Head of caudate nucleus (tissue), 42 donors: Measurements from ENCODE around the gene GABBR1.

Experiments
- DNase-seq, 42 donors: peaks; one replicate each; pipeline versions ENCODE4 v3.0.0 to v3.0.0-alpha.2; 2020 to 2021; ENCODE audit warnings: mixed read lengths in 7 of 42
- intact Hi-C: fragments of 100-400 bp; cut with DNase I; formaldehyde crosslinking; loops from one replicate; pipeline ENCODE4 v1.15.0; 2022

GABBR1 gene

DNA sequence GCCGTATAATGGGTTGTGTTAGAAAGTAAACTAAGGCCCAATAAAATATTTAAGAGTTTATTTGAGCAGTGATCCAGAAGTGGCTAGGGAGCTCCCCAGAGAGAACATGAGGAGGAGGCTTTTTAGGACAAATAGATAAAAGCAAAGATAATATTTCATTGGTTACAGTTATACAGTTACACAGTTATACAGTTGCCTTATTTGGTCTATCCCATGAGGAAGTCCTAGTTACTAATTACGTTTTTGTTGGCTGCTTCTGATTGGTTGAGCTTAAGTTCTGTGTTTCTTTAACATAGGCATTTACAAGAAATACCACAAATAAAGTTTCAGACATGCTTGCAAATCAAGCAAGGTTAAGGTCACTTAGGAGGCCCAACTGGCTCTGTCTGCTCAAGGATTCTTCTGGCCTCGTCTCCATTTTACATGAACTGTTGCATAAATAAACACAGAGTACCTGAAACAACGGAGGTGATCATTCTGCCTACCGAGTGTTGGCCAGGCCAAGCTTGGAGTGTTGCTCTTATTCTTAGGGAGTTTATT, 80.4 kb downstream of the GABBR1 start:
- DNase-seq = peak in 2 of 42 donors; percentile 7 to 24
- intact Hi-C loops = no loop called here

DNA sequence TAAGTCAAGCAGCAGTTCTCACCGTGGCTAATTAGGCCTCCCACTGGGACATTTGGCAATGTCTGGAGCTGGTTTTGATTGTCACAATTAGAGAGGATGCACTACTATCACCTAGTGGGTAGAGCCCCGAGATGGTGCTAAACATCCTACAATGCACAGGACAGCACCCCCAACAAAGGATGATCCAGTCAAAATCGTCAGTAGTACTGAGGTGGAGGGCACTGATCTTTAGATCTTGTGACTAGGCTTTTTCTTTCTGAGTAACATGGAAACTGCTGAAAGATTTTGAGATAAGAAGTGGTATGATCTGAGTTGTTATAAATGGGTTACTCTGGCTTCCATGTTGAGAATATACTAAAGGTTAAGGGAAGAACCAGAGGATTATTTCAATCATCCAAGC, 85.4 kb downstream of the GABBR1 start:
- intact Hi-C loops = no loop called here

DNA sequence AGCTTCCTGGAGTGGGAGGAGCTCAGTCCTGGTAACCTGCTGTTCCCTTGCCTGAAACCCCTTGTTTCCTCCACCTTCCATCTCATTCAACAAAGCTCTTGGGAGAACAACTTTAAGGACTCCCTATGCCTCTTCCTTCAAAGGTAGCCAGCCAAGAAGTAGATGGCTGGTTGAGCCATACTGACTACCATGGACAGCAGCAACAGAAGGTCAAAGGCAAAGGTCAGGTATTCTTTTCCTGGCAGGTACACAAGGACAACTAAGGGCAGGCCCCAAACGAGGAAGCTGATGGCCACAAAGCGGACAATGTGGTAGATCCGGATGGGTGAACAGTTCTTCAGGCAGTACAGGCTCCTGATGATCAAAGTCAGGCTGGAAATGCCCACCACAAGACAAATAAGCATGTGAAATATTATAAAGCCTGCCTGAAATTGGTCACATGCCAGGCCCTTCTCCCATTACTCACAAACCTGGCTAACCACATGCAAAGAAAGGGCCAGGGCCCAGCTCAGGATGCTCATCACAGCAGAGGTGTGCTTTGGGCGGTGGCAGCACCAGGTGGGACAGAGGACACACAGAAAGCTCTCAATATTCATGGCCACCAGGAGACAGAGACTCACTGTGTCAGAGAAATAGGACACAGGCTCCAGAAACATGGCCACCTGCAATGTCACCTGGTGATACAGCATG, 95.1 kb downstream of the GABBR1 start:
- DNase-seq = peak in 1 of 42 donors; percentile 27
- intact Hi-C loops = no loop called here

More for the DNA sequence above, 85.4 kb downstream of the GABBR1 start:
- DNase-seq = no peak

DNA sequence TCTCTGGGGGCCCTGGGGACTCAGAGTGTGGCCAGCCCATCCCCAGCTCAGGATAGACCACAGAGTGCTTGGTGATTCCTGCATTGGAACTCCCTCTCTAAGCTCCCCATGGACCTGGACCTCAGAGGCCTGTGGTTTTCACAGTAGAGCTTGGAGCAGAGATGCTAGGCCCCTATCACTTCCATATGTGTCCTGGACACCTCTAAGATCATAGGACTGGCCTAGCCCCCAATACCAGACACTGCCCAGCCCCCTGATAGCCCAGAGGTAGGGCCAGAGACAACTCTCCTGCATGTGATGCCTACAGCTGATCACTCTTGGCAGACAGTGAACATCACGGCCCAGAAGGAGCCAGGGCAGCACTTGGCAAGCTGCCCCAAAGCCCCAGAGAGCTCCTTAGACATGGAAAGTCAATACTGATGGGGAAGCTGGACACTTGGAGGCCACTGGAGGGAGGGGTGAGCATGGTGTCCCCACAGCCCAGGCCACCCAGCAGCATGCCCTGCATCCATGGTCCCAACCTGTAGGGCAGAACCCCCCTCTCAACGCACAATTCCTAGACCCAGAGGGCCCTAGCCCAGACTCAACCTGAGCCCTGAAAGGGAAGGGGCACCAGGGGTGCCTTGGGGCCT, 100.5 kb downstream of the GABBR1 start:
- intact Hi-C loops = no loop called here

DNA sequence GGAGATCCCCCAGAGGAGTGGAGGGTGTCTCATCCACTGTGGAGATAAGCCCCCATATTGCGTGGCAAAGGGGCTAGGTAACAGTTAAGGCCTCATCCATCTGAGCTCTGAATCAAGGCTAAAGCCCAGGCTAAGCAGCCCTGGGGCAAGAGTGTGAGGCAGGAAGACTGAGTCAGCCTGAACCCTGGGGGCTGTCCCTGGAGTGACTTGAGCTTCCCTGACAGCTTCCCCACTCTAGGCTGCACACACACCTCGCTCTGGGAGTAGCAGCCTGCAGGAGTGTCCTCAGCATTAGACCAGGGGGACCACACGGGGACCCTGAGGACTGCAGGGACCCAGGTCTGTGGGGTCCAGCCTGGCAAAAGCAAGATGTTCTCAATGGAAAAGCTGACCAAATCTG, 101.3 kb downstream of the GABBR1 start:
- intact Hi-C loops = no loop called here
- peak in 1 of 42 donors; percentile 7 for DNase-seq

More for the DNA sequence above, 100.5 kb downstream of the GABBR1 start:
- peak in 1 of 42 donors; percentile 20 for DNase-seq

DNA sequence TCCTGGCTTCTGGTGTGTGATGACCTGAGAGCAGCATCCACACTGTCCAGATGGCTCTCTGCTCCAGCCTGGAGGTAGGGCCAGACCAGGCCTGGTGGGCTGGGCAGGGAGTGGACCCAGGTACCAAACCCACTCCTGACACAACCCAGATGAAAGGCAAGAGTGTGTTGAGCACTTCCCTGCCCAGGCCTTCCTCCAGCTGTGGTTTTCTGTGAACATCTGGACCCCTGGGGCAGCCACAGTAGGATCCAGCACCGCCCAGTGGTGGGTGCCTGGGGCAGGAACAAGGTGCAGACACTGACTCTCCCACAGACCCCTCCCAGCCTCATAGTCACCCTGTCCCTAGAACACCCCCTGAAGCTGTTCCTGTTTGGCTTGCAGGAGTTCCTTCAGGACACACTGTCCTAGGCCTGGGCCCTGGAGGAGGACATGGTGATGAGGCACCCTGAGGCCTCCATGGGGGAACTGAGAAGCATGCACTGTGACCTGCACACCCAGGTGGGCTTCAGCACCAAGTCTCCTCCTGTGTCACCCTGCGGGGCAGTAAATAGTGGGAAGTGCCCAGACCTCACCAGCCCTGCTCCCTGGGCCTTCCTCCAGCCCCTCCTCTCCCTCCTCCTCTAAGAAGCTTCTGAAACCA, 102.2 kb downstream of the GABBR1 start:
- DNase-seq = peak in 2 of 42 donors; percentile 32 to 33
- intact Hi-C loops = no loop called here

DNA sequence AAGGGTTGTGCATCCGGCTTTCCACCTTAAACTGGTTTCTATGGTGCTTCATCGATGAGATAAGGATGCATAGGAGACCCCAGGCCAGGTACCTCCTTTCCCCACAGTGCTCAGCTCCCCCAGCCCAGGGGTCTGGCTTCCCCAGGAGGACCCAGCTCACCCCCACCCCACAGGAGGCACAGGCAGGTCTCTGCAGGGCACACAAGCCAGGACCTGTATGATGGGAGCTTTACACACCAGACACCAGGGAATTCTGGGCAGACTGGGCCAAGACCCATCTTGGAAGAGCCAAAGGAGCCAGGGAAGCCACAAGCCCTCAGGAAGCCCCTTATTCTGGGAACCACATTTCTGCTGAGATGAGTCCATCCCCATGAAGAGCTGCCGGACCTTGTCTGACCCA, 103.0 kb downstream of the GABBR1 start:
- intact Hi-C loops = no loop called here
- peak in 2 of 42 donors; percentile 16 to 22 for DNase-seq

DNA sequence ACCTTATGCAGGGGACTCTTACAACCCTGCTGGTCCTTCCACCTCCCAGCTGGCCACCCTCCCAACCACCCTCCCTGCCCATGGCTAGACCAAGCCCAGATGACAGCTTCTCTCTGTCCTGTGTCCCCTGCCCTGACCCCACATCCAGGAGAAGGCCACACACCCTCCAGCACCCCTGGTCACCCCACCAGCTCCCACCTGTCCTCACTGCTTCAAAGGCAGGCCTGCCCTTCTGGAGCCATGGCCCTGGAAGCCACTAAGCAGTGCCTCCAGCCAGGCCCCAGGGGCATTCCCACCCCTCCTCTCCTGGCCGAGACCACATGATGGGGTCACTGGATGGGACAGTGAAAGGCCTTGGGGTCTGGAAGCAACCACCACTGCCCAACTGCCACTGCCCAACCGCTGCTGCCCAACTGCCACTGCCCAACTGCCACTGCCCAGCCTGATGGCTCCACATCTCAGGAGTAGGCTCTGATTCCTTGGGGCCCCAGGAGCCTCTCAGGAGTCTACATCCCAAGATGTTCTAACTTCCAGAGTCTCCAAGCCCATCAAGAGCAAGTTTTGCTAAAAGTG, 103.9 kb downstream of the GABBR1 start:
- intact Hi-C loops = no loop called here
- peak in 2 of 42 donors; percentile 25 to 27 for DNase-seq

DNA sequence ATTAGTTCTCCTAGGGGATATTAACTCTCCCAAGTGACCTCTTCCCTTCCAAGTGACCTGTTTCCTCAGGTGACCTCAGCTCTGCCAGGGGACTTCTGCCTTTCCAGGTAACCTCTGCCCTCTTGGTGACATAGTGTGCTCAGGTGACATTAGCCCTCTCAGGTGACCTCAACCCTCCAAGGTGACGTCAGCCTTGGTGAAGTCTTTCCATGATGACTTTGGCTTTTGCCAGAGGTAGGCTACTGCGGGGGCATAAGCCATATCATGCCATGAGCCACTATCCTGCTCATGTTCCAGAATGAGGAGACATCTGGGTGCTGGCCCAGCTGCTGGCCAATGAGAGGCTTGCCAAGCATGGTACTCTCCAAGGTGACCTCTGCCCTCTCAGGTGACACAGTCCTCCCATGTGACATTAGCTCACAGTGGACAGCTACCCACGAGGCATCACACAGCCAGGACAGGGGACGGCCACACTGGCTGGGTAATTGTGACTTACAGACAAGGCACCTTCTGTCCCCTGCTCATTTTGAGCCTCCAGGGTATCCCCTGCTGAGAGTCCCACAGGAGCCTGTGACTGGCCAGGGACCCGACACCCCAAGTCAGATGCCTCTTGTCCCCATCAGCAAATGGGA, 104.6 kb downstream of the GABBR1 start:
- intact Hi-C loops = no loop called here
- peak in 1 of 42 donors; percentile 31 for DNase-seq

DNA sequence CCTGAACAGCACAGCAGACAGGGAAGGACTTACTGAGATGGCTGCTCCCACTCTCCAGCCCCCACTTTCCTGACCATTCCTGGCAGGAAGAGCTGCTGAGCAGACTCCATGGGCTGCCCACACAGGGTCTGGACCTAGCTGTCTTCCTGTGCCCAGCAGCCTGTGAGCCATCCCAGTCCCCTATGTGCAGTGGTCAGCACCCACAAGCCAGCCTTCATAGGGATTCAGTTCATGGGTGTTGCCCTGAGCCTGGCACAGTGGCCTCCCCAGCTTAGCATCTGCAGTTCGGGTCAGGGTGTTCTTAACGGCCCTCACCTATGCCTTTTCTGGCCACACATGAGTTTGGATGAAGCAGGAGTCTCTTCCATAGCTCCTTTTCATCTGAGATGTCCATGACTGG, 105.4 kb downstream of the GABBR1 start:
- intact Hi-C loops = no loop called here

DNA sequence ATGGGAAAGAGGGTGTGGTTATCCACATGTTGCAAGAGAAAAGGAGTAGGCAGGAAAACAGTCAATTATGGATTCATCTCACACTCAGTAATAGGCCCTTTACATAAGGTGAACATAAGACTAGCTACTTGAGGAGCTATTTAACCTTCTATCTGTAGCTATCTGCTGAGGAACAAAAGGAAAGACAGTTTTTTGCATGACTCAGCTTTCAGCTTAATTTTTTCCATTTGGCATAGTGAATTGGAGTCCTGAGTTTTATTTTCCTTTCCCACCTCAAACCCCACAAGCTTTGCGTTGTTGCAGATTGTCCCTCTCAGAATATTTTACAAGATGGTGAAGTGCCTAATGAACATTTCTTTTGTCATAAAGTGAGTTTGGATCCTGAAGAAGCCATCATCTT, 105.9 kb downstream of the GABBR1 start:
- DNase-seq = peak in 1 of 42 donors; percentile 22
- intact Hi-C loops = no loop called here

More for the DNA sequence above, 105.4 kb downstream of the GABBR1 start:
- peak in 2 of 42 donors; percentile 13 to 38 for DNase-seq

DNA sequence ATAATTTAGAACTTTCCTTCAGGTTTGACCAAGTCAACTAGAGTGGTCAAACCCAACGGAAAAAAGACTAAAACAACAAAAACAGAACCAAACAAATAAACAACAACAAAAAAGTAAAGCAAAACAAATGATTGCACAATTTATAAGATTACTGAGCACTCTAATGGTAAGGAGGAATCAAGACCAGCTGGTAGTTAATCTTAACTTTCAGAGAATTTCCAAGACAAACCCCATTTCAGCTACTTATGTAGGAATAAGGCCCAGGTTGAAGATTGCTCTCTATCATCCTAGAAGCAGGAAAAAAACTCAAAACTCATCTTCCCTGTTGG, 107.7 kb downstream of the GABBR1 start:
- no peak for DNase-seq
- intact Hi-C loops = no loop called here

DNA sequence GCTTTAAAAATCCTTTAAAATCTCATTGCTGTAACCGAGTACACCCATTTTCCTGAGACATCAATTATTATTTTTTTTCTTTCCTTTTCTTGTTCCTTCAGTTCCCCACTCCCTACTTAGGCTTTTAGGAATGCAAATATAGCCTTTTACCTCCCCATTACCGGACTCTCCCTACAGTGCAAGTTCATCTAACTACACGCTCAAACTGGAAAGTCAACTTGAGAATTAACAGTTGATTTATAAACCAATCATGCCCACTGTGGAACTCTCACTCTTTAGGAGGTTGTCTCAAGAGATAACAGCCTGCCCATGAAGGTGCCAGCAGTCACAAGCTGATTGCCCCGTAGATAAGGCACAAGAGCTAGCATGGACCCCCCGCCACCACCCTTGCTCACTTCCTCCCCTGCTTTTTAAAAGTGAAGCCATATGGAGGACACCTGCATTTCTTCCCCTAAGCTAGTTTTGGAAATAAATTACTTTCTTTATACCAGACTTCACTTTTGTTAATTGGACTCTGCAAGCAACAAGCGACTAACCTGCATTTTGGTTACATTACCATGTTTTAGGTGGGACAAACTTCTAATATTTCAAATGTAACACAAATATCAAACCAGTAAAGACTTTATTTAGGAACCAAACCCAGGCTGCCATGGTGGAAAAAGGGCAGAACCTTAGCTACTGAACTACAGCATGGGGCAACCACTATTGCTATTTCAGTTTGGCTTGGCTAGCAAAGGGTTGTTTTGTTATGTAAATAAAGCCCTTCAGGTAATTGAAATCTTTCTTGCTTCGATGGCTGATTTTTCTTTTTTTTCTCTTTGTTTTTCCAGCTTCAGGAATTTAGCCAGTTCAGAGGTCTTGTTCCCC, 108.3 kb downstream of the GABBR1 start:
- intact Hi-C loops = no loop called here
- peak in 2 of 42 donors; percentile 9 to 24 for DNase-seq

DNA sequence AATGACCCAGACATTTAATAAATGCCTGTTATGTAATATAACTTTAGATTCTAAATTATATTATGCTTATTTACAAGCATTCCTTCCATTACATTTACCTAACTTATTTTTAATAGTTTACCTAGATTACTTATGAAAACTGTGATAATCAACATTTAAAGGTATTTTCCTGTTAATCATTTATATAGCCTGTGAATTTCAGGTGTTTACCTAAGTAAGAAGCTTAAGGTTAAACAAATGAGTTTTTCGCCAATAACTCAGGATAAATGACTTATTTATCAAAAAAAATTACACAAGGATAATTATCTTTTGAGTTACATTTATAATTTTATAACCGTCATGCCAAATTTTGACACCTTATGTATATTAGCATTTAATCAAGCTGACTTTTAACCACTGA, 108.9 kb downstream of the GABBR1 start:
- no peak for DNase-seq
- intact Hi-C loops = no loop called here

DNA sequence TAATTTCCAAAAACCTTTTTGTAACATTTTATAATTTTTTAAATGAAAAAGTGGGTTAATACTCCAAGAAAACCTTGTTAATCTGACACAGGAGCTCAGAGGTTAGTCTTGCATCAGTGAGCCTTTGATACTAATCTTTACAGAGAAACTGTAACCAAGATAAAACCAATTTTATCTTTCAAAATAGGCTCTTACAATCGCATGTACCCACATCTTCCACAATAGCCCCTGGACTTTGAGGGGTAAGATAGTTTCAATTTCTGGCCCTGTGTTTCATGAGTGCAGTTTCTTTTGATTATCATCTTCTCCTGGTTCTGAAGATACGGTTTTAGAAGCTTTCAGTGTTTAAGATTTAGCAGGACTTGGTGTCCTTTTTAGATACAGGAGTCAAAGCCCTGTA, 110.8 kb downstream of the GABBR1 start:
- intact Hi-C loops = no loop called here
- no peak for DNase-seq

DNA sequence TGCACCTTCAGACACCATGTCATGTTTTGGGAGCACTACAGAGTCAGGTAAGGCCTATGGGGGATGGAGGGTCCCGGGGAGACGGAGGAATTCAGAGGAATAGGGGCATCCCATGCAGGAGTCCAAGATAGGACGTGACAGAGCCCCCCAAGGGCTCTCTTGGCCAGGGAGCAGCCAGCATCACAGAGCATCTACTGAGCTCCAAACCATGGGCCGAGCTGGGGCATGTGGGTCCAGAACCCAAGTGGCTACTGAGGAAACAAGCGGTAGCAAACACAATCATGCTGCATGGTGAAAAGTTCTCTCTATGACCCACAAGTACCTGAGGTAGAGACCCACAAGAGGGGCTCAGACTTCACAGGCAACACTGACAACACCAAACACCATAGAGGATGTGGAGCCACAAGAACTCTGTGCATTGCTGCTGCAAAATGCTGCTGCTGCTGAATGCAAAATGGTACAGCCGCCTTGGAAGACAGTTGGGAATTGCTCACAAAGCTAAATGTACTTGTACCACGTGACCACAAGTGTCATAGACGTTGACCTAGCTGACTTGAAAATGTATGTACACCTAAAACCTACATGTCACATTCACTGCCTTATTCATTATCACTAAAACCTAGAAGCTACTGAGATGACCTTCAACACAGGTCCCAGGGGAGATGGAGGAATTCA, 111.8 kb downstream of the GABBR1 start:
- intact Hi-C loops = no loop called here

DNA sequence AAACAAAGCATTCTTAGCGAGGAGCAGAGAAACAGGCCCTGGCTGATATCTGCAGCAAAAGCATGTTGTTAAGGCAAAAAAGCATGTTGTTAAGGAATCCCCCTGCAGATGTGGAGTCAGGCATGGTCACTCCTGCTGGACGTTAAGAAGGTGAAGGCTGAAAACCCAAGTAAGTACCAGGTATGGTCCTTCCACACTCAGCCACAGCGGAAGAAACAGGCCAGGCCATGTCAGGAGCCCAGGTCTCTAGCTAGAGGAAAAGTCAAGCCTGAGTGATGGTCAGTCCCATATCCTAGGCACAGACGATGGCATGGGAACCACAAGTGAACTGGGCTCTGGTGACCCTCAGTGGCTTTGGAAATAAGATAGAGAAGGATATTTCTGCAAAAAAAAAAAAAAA, 112.8 kb downstream of the GABBR1 start:
- intact Hi-C loops = no loop called here
- DNase-seq = peak in 3 of 42 donors; percentile 4 to 21 (median 9)

More for the DNA sequence above, 111.8 kb downstream of the GABBR1 start:
- DNase-seq = peak in 3 of 42 donors; percentile 2 to 27 (median 16)
